CD1c-positive myeloid dendritic cell (primary cell): ENCODE data around the gene ANAPC7.
"Not testable (repeated sequence)": the region's sequence is repeated elsewhere in the genome, so short reads cannot be mapped to it uniquely, and the experiment has no call there.

ENCODE experiments used
- DNase-seq: peaks from one replicate; pipeline ENCODE4 v3.0.0-alpha.2; 2016; ENCODE audit errors: extremely low spot score

Gene ANAPC7

GRCh38 chr12:110378131-110378790 is 25.2 kb downstream of the ANAPC7 start:
- DNase-seq: not testable (repeated sequence)

DNA sequence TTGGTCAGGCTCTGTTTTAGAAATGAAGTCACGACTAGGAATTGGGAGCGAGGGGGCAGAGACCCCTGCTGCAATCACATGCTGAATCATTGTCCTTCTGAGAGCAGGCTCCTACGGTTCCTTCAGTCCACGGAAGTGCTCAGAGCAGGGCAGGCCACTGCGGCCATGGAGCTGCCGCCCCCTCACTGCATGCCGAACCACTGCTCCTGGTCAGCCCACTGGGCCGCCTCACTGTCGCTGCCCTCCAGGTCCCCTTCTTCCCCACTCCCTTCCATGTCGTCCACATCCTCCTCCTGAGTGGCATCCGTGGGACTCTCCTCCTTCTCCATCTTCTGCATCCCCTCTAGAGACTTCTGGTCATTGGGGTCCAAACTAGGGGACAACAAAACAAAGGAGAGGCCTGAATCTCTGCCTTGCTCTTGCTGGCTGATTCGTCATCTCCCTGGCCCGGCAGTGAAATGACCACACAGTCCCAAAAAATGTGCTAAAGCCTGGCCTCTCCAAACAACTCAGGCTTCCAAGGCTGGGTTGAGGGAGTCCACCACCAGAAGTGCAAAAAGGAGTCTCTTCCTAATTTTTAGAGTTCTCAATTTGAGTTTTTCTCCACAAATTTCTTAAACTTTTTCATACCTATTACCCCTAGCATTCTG is 29.4 kb downstream of the ANAPC7 start:
- DNase-seq: no peak

- no peak for DNase-seq
Observed at GRCh38 chr12:110373425-110373824, 30.1 kb downstream of the ANAPC7 start.

- DNase-seq: no peak
Observed at GRCh38 chr12:110373025-110373424, 30.5 kb downstream of the ANAPC7 start.

GRCh38 chr12:110372056-110372425 is 31.5 kb downstream of the ANAPC7 start:
- no peak for DNase-seq

DNA sequence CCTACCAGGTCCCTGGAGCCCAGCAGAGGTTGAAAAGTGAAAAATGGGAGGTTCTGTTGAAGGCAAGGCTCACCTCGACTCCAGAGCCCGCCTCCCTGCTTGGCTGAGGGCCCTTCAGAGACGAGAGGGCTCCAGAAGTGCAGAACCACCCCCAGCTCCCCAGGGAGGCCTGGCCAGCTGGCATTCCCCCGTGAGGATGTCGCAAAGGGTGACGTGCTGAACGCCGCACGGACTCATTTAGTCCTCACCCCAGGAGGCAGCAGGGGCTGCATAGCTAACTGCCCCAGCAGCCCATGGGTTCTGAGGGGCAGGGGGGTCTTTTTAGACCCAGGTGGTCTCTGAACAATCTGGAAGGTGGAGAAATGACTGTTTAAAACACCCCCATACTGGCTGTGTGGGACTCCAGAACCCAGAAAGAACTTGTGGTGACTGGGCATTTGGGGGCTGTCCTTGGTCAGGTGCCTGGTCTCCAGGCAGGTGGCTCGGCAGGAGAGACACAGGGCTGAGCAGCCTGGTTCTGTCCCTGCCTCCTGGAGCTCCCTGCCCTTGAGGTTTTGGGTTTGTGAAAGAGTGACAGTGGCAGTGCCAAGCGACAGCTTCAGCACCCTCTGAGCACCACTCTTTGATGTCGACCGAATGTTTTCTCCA is 32.0 kb downstream of the ANAPC7 start:
- no peak for DNase-seq

DNA sequence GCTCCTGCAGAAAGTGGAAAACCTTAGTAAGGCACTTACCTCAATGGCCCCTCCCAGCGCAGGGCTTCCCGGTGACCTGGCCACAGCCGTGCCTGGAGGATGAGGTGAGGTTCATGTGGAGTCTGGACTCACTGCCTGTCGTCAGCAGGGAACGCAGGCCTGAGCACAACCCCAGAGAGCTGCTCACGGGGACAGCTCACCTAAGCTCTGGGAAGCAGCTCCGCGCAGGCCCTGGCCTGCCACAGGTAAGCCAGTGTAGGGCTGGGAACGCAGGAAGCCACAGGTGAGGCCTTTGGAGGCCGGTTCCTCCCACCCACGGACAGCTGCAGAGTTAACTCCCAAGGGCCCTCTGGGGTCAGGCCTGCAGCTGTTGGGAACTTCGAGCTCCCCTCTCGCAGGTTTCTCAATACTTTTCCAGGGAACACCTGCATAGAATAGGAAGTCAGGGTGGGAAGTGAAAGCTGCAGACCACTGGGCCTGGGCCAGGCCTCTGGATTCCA is 32.7 kb downstream of the ANAPC7 start:
- no peak for DNase-seq

GRCh38 chr12:110369992-110370391 is 33.5 kb downstream of the ANAPC7 start:
- no peak for DNase-seq

GRCh38 chr12:110367181-110367864 is 36.2 kb downstream of the ANAPC7 start:
- DNase-seq: no peak

- no peak for DNase-seq
Observed at GRCh38 chr12:110366321-110367142, 37.0 kb downstream of the ANAPC7 start.

DNA sequence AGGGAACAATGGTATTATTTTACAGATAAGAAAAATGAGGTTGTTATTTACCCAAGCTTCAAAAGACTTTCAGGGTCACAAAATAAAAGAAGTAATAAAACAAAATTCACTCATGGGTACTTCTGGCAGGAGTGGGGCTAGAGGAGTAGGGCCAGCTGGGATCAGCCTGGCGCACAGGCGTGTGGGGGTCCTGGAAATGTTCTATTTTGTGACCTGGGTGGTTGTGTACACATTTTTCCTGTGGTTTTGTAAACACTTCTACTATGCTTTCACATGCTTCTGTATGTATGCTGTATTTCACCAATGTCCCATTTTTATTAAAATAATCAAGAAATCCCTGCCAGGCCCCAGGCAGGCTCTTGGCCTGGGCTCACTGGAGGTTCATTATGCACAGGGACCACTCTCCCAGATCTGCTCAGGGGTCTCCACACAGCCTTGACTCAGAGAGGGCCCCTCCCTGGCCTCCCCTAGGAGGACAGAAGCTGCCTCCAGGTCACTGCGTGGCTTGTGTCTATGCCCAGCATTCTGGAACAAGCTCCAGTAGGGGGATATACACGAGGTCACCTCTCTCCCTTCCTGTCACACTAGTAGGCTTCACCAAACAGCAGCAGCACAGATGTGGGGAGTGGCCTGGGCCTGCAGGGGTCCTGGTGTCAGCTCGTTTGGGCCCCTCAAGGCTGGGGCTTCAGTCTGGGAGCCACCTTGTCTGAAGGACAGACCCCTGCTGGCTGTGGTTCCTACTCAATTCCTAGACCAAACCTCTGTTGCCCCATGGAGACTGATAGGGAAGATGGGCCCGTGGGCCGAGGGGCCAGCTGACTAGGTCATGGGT is 37.8 kb downstream of the ANAPC7 start:
- peak; percentile 58 for DNase-seq

- DNase-seq: peak; percentile 42
Observed at GRCh38 chr12:110361216-110361615, 42.3 kb downstream of the ANAPC7 start.

- peak; percentile 48 for DNase-seq
Observed at GRCh38 chr12:110358384-110359097, 45.0 kb downstream of the ANAPC7 start.

GRCh38 chr12:110355073-110355472 is 48.4 kb downstream of the ANAPC7 start:
- DNase-seq: no peak

DNA sequence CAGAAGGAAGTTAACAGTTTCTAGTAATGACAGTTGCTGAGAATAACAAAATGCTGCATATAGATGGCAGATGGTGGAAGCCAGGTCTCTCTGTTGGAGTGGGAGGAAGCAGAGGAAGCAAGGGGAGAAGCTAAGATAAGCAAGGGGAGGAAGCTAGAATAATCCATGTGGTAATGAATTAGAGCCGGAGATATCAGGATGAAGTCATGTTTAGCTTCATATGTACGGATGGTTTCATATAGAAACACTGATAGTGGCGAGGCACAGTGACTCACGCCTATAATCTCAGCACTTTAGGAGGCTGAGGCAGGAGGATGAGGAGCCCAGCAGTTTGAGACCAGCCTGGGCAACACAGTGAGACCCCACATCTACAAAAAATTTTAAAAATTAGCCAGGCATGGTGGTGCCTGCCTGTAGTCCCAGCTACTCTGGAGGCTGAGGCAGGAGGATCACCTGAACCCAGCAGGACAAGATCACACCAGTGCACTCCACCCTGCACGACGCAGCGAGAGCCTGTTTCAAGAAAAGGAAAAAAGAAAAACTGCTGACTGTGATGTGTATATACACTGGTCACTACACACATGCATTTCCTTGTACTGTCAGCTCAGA is 49.2 kb downstream of the ANAPC7 start:
- peak; percentile 52 for DNase-seq

- no peak for DNase-seq
Observed at GRCh38 chr12:110353211-110353965, 50.1 kb downstream of the ANAPC7 start.

DNA sequence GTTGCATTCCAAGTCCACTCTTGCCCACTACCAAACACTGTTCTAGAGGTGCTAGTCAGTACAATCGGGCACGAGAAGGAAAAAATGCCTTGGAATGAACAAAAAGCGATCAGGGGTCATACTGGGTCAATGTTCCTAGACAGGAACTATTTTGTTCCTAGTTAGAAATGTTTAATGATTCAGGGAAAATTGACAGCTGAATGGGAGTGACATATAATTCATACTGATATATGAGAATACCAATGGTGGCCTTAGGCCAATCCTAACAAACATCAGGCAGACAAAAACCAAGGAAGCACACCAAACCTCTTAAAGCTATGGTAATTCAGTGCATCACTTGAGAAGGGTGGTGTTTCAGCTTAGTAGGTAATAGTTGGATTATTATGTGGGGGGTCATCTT is 51.1 kb downstream of the ANAPC7 start:
- DNase-seq: no peak

- no peak for DNase-seq
Observed at GRCh38 chr12:110351119-110351518, 52.4 kb downstream of the ANAPC7 start.
